GM19239 (cell line): Measurements from ENCODE around the gene MPZL2.

Source experiments
- DNase-seq: peaks from one replicate; pipeline ENCODE4 v3.0.0; 2011; ENCODE audit warnings: low spot score; ENCODE audit not compliant: insufficient read length
- FAIRE-seq: peaks from 2 replicates; lab custom pipeline; 2011; peaks lifted over from hg19 to GRCh38; lab: Jason Lieb, UNC

The MPZL2 gene

GRCh38 chr11:118245936-118246562, 18.0 kb downstream of the MPZL2 start:
- FAIRE-seq (no peak), DNase-seq (no peak)

GRCh38 chr11:118243993-118244762, 19.9 kb downstream of the MPZL2 start:
- DNase-seq: no peak
- FAIRE-seq: no peak

GRCh38 chr11:118243161-118243560, 20.9 kb downstream of the MPZL2 start:
- no peak for DNase-seq

GRCh38 chr11:118241764-118242098, 22.4 kb downstream of the MPZL2 start:
- DNase-seq: no peak
- FAIRE-seq: no peak

More at GRCh38 chr11:118243161-118243560, 20.9 kb downstream of the MPZL2 start:
- no peak for FAIRE-seq

GRCh38 chr11:118240999-118241763, 22.9 kb downstream of the MPZL2 start:
- no peak for DNase-seq
- FAIRE-seq: peak; percentile 96

GRCh38 chr11:118239509-118240205, 24.4 kb downstream of the MPZL2 start:
- DNase-seq: no peak

GRCh38 chr11:118238929-118239328, 25.2 kb downstream of the MPZL2 start:
- FAIRE-seq: peak; percentile 68

More at GRCh38 chr11:118239509-118240205, 24.4 kb downstream of the MPZL2 start:
- FAIRE-seq: peak; percentile 54

GRCh38 chr11:118238421-118238820, 25.7 kb downstream of the MPZL2 start:
- no peak for FAIRE-seq
- no peak for DNase-seq

More at GRCh38 chr11:118238929-118239328, 25.2 kb downstream of the MPZL2 start:
- DNase-seq: no peak

GRCh38 chr11:118236170-118236569, 27.9 kb downstream of the MPZL2 start:
- FAIRE-seq (no peak), DNase-seq (no peak)

GRCh38 chr11:118234833-118235232, 29.3 kb downstream of the MPZL2 start:
- no peak for FAIRE-seq
- DNase-seq: no peak

- DNase-seq (no peak), FAIRE-seq (no peak)
Observed at GRCh38 chr11:118233850-118234249, 30.2 kb downstream of the MPZL2 start.

- DNase-seq: no peak
- FAIRE-seq: no peak
Observed at GRCh38 chr11:118233377-118233776, 30.7 kb downstream of the MPZL2 start.

- FAIRE-seq: no peak
- DNase-seq: no peak
Observed at GRCh38 chr11:118232659-118233058, 31.4 kb downstream of the MPZL2 start.

- DNase-seq: no peak
- FAIRE-seq: no peak
Observed at GRCh38 chr11:118231461-118231860, 32.6 kb downstream of the MPZL2 start.

- no peak for FAIRE-seq
Observed at GRCh38 chr11:118230088-118230487, 34.0 kb downstream of the MPZL2 start.

GRCh38 chr11:118229274-118229847, 34.7 kb downstream of the MPZL2 start:
- FAIRE-seq: no peak
- no peak for DNase-seq

More at GRCh38 chr11:118230088-118230487, 34.0 kb downstream of the MPZL2 start:
- DNase-seq: no peak

- DNase-seq: no peak
- FAIRE-seq: peak; percentile 95
Observed at GRCh38 chr11:118227865-118228785, 36.0 kb downstream of the MPZL2 start.

GRCh38 chr11:118226781-118227180, 37.3 kb downstream of the MPZL2 start:
- FAIRE-seq: peak; percentile 80
- no peak for DNase-seq

GRCh38 chr11:118226296-118226695, 37.8 kb downstream of the MPZL2 start:
- DNase-seq (no peak), FAIRE-seq (peak; percentile 44)
